PC-3 (cell line): ENCODE data around the gene UQCR11.

Experiments used
- EZH2 ChIP-seq: fragments of 300-600 bp; sonication (generic); IDR thresholded peaks from one replicate; pipeline ENCODE4 v1.6.1; 2017; ENCODE audit warnings: antibody characterized with exemption, mild to moderate bottlenecking, low read length; ENCODE audit not compliant: unreplicated experiment
- EZH2phosphoT487 ChIP-seq: fragments of 300-600 bp; sonication (generic); IDR thresholded peaks from 2 replicates; pipeline ENCODE4 v1.6.1; 2018; ENCODE audit warnings: mild to moderate bottlenecking, antibody characterized with exemption, low read length, borderline replicate concordance
- TF ChIP-seq, protein P1 (sequence below): fragments of 300-600 bp; sonication (generic); conservative IDR thresholded peaks from 2 replicates; pipeline ENCODE4 v1.5.1; 2017; ENCODE audit warnings: antibody characterized with exemption, low read depth, mild to moderate bottlenecking, low read length

DNA sequence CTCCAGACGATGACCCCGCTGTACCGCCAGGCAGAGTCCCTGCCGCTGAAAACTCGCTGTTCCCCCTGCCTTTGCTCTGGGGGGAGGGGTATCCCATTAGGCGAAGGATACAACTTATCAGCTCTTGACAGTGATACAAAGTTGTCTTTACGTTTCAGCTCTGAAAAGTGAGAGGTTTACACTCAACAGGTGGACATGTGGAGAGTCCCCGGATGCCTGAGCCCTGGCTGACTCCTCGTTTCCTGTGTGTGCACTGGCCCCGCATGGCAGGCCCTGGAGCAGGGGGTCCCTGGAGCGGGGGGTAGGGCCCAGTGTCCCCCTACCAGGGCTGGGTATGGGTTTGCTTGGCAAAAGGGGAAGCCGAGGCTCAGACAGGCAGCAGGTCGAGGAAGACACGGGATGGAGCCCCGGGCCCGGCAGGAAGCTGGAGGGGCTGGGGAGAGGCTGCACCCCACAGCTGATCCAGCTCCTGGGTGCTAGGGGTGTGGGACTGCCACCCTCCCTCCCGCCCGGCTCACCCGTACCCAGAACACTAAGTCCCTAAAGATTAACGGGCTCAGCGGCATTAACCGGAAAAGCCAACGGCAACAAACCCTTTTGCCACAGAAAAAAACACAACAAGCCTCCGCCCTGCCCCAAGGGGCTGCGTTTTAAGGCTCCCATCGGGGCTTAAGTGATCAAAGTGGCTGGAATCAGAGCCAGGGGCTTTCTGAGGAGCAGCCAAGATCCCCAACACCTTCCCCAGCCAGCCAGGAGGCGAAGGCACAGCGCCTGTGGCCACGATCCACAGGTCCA is 41.6 kb upstream of the UQCR11 start:
- TF ChIP-seq, protein P1, sequence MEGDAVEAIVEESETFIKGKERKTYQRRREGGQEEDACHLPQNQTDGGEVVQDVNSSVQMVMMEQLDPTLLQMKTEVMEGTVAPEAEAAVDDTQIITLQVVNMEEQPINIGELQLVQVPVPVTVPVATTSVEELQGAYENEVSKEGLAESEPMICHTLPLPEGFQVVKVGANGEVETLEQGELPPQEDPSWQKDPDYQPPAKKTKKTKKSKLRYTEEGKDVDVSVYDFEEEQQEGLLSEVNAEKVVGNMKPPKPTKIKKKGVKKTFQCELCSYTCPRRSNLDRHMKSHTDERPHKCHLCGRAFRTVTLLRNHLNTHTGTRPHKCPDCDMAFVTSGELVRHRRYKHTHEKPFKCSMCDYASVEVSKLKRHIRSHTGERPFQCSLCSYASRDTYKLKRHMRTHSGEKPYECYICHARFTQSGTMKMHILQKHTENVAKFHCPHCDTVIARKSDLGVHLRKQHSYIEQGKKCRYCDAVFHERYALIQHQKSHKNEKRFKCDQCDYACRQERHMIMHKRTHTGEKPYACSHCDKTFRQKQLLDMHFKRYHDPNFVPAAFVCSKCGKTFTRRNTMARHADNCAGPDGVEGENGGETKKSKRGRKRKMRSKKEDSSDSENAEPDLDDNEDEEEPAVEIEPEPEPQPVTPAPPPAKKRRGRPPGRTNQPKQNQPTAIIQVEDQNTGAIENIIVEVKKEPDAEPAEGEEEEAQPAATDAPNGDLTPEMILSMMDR, result no peak
- TF ChIP-seq EZH2phosphoT487 (no peak), EZH2 (no peak)
